DLD1 (cell line): ENCODE data around the gene SOX13.

Experiments used
- in situ Hi-C: cut with HindIII; loops from 2 replicates; pipeline ENCODE4 v1.10.0; 2017; ENCODE audit warnings: low sequenced_read_pairs

SOX13 gene

GRCh38 chr1:204105131-204105515 is 32.2 kb downstream of the SOX13 start:
- in situ Hi-C loops: no loop called here

GRCh38 chr1:204106825-204107224 is 33.9 kb downstream of the SOX13 start:
- in situ Hi-C loops: no loop called here

GRCh38 chr1:204107892-204108291 is 35.0 kb downstream of the SOX13 start:
- in situ Hi-C loops: no loop called here

GRCh38 chr1:204108312-204109141 is 35.6 kb downstream of the SOX13 start:
- in situ Hi-C loops: no loop called here

- in situ Hi-C loops: loop anchor here (5.0 kb wide), 1 partner anchor 239 kb away; no protein-coding TSS in a partner anchor
Measured at GRCh38 chr1:204110894-204111633, 38.1 kb downstream of the SOX13 start.

GRCh38 chr1:204112876-204113730 is 40.2 kb downstream of the SOX13 start:
- in situ Hi-C loops: loop anchor here (5.0 kb wide), 1 partner anchor 241 kb away; no protein-coding TSS in a partner anchor

- in situ Hi-C loops: loop anchor here (5.0 kb wide), 1 partner anchor 242 kb away; no protein-coding TSS in a partner anchor
Measured at GRCh38 chr1:204113896-204114295, 41.0 kb downstream of the SOX13 start.

- in situ Hi-C loops: loop anchor here (5.0 kb wide), 1 partner anchor 242 kb away; no protein-coding TSS in a partner anchor
Measured at GRCh38 chr1:204114606-204115005, 41.7 kb downstream of the SOX13 start.

- in situ Hi-C loops: no loop called here
Measured at GRCh38 chr1:204115116-204115515, 42.2 kb downstream of the SOX13 start.

GRCh38 chr1:204116539-204116938 is 43.6 kb downstream of the SOX13 start:
- in situ Hi-C loops: no loop called here

GRCh38 chr1:204121840-204122555 is 49.1 kb downstream of the SOX13 start:
- in situ Hi-C loops: no loop called here

- in situ Hi-C loops: no loop called here
Measured at GRCh38 chr1:204123376-204123775, 50.5 kb downstream of the SOX13 start.

GRCh38 chr1:204124639-204125038 is 51.7 kb downstream of the SOX13 start:
- in situ Hi-C loops: no loop called here

- in situ Hi-C loops: no loop called here
Measured at GRCh38 chr1:204125759-204126351, 52.9 kb downstream of the SOX13 start.

GRCh38 chr1:204126386-204126785 is 53.5 kb downstream of the SOX13 start:
- in situ Hi-C loops: no loop called here

- in situ Hi-C loops: no loop called here
Measured at GRCh38 chr1:204126956-204127355, 54.0 kb downstream of the SOX13 start.

- in situ Hi-C loops: no loop called here
Measured at GRCh38 chr1:204127597-204128242, 54.8 kb downstream of the SOX13 start.

- in situ Hi-C loops: no loop called here
Measured at GRCh38 chr1:204128464-204128963, 55.6 kb downstream of the SOX13 start.
